Adrenal gland (tissue), 12 donors: ENCODE data around the gene IQCB1. TPM values are rescaled to one million over a fixed set of nuclear protein-coding genes. Genes with fewer than 3 reads are reported as not detected.
A peak's percentile ranks its signal among the peaks of the same experiment; 100 is the strongest.

ENCODE experiments used
- DNase-seq, 7 donors: peaks; one replicate each; pipeline ENCODE4 v3.0.0-alpha.2; 2019 to 2020
- H3K27ac ChIP-seq, 5 donors: fragments of 200-600 bp; sonication (generic) in 4 of 5; 1 replicate in 3 of 5; 2 replicates in 2 of 5; pipeline versions ENCODE4 v1.5.1 to v1.8.0; 2016 to 2020; ENCODE audit warnings: mild to moderate bottlenecking in 1 of 5
- H3K27me3 ChIP-seq: fragments of 200-600 bp; 2 replicates; pipeline ENCODE4 v1.8.0; 2021
- H3K36me3 ChIP-seq, 2 donors: fragments of 200-600 bp; replicated peaks in 1 of 2; 1 replicate in 1 of 2; 2 replicates in 1 of 2; pipeline versions ENCODE4 v1.5.1 to v1.8.0; 2018 to 2022
- H3K4me1 ChIP-seq, 2 donors: fragments of 200-600 bp; replicated peaks in 1 of 2; 1 replicate in 1 of 2; 2 replicates in 1 of 2; pipeline versions ENCODE4 v1.5.1 to v1.8.0; 2018 to 2021
- H3K4me3 ChIP-seq, 4 donors: fragments of 200-600 bp; sonication (generic) in 3 of 4; one replicate each; pipeline ENCODE4 v1.5.1; 2016 to 2018
- H3K9me3 ChIP-seq, 3 donors: fragments of 200-600 bp; sonication (generic) in 1 of 3; replicated peaks in 1 of 3; 1 replicate in 2 of 3; 2 replicates in 1 of 3; pipeline versions ENCODE4 v1.5.1 to v1.8.0; 2016 to 2021
- POLR2A ChIP-seq, 2 donors: fragments of 450-650 bp; IDR thresholded peaks; one replicate each; pipeline ENCODE4 v1.6.1; 2017; ENCODE audit warnings: antibody characterized with exemption in 2 of 2, mild to moderate bottlenecking in 2 of 2, moderate library complexity in 1 of 2
- WGBS, 4 donors: extraction: QIAGEN DNeasy Blood & Tissue Kit in 2 of 4; methylation state at CpG; one replicate each; pipeline versions ENCODE4 v1.1.5 to v1.1.7; 2013 to 2017; 5-methylcytosine and 5-hydroxymethylcytosine counted together
- intact Hi-C, 2 donors: fragments of 100-400 bp; cut with DNase I; formaldehyde crosslinking; loops; one replicate each; pipeline versions ENCODE4 v1.14.1 to v1.15.0; 2022 to 2023
- polyA plus RNA-seq, 3 donors: library from polyadenylated mRNA; stranded (reverse); fragments of 200-250 nt in 2 of 3; fragments of 350-450 nt in 1 of 3; fragmentation: Illumina TruSeq in 1 of 3; extraction: RNeasy Lipid Tissue Mini Kit (QIAGEN cat#74804) in 1 of 3; gene quantifications; one replicate each; pipeline ENCODE4 v1.2.3, GENCODE V29; 2013 to 2014
- total RNA-seq, 9 donors: library from RNA; depleted of rRNA in 4 of 9; stranded (reverse); fragments of >200 nt in 4 of 9; fragments of 120-200 nt in 1 of 9; fragmentation: NEBNext Ultra II Directional in 1 of 9; extraction: Animal tissue kit (Norgen Biotek cat#: 25700) in 1 of 9; gene quantifications; one replicate each; pipeline versions ENCODE4 v1.1.0 to v1.2.4, GENCODE V29; 2013 to 2023
- TF ChIP-seq, protein P1 (sequence below), 6 experiments: fragments of 450-650 bp in 4 of 6; fragments of 200-600 bp in 2 of 6; sonication (generic) in 1 of 6; IDR thresholded peaks; 1 replicate in 5 of 6; 2 replicates in 1 of 6; pipeline versions ENCODE4 v1.5.1 to v1.8.0; 2016 to 2021; ENCODE audit warnings: antibody characterized with exemption in 6 of 6, mild to moderate bottlenecking in 2 of 6, moderate library complexity in 1 of 6
- donor health status: healthy with polysubstance abuse.
- donor health status: Bipolar disorder and iron deficiency.
- donor health status: DM: yes; HTN: yes; CAD: no.
- donor health status: DM: no; HTN: no; CAD: no.
- donor health status: DM: no; HTN: no; CAD: no.
- donor health status: DM: yes; HTN: yes; CAD: no.

IQCB1 gene
- total and polyA plus RNA-seq, 12 donors: 6.5 to 22.9 (median 10.8) TPM

DNA sequence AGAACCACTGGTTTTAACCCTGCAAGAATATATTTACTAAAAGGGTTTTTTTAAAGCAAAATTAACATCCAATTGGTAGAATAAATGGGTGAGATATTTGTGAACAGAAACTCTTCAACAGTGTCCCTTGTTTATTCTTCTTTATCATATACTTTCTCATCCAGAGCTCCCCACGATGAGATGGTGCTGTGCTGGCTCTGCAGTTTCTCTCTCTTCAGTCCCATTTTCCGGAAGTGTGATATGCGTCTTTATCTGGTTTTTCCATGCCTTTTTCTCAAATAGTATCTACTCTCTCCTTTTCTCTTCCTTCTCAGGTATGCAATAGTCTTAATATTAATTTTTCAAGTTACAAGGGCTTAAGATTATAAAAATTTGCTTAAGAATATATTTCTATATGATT, 1.6 kb upstream of the IQCB1 start:
- no peaks in the 10 kb centered on the region for H3K27me3 ChIP-seq
- H3K36me3 ChIP-seq: peaks cover 0 to under 1% of the 10 kb centered on the region in 2 donors
- H3K9me3 ChIP-seq: no peaks in the 10 kb centered on the region
- TF ChIP-seq, protein P1, sequence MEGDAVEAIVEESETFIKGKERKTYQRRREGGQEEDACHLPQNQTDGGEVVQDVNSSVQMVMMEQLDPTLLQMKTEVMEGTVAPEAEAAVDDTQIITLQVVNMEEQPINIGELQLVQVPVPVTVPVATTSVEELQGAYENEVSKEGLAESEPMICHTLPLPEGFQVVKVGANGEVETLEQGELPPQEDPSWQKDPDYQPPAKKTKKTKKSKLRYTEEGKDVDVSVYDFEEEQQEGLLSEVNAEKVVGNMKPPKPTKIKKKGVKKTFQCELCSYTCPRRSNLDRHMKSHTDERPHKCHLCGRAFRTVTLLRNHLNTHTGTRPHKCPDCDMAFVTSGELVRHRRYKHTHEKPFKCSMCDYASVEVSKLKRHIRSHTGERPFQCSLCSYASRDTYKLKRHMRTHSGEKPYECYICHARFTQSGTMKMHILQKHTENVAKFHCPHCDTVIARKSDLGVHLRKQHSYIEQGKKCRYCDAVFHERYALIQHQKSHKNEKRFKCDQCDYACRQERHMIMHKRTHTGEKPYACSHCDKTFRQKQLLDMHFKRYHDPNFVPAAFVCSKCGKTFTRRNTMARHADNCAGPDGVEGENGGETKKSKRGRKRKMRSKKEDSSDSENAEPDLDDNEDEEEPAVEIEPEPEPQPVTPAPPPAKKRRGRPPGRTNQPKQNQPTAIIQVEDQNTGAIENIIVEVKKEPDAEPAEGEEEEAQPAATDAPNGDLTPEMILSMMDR (IDR thresholded peaks at IDR 0.05): no peak
- no peak for TF ChIP-seq POLR2A (IDR thresholded peaks at IDR 0.05)
- H3K4me3 ChIP-seq: peak overlapping the region in 1 of 4 donors; percentile 95
- 77 to 83% (median 82%) methylated on average over 3 of the region's 3 CpGs for WGBS, 4 donors
- no peak overlapping the region for H3K27ac ChIP-seq
- H3K4me1 ChIP-seq: peaks cover 0 to 10% of the 10 kb centered on the region in 2 donors
- intact Hi-C loops: no loop called here
- no peak for DNase-seq

DNA sequence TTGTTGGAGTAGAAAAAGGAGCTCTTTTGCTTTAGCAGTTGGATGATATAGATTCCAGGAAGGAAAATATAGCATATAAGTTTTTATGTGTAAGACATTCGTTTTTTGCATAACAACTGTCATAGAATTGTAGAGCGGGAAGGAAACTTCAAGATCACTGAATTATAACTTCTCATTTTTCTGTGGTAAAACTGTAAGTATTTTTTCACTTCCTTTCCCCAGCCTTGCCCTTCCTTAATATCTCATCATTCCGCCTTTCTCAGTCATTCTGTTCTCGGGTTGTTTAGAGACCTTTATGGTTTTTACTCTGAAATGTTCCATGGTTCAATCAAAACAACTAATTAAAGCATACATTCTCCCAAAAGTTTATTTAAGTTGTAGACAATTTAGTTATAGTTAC, 1.2 kb upstream of the IQCB1 start:
- peak overlapping the region in 2 of 4 donors; percentile 58 to 95 for H3K4me3 ChIP-seq
- WGBS, 4 donors: 58 to 72% (median 69%) methylated on average over 4 of the region's 4 CpGs
- DNase-seq: no peak
- H3K4me1 ChIP-seq: peaks cover 0 to 10% of the 10 kb centered on the region in 2 donors
- H3K36me3 ChIP-seq: peaks cover 0 to 5% of the 10 kb centered on the region in 2 donors
- H3K27me3 ChIP-seq: no peaks in the 10 kb centered on the region
- H3K9me3 ChIP-seq: no peaks in the 10 kb centered on the region
- TF ChIP-seq, protein P1 (IDR thresholded peaks at IDR 0.05): no peak
- TF ChIP-seq POLR2A (IDR thresholded peaks at IDR 0.05): no peak
- intact Hi-C loops: no loop called here
- H3K27ac ChIP-seq: no peak overlapping the region

DNA sequence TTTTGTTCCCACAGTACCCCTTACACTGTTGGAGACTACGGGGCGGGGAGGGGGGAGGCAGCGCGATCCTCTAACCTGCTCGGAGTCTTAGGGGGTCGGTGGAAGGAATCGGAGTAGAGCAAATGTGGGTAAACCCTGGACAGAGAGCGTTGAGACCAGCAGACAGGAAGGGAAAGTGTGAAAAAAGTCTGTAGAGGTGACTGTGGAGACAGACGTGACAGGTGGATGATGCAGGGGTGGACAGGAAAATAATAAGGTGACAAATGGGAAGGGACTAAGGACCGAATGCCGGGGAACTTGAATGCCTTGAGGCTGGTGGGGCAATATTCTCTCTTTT, 573 bp upstream of the IQCB1 start:
- Histone ChIP-seq H3K4me3 (peak overlapping the region in 3 of 4 donors; percentile 58 to 95 (median 65)), H3K36me3 (peaks cover 0 to 6% of the 10 kb centered on the region in 2 donors), H3K9me3 (no peaks in the 10 kb centered on the region), H3K4me1 (peaks cover 0 to 10% of the 10 kb centered on the region in 2 donors), H3K27ac (peak overlapping the region in 4 of 5 donors; percentile 63 to 87 (median 74)), H3K27me3 (no peaks in the 10 kb centered on the region)
- intact Hi-C loops: no loop called here
- 0 to 1% (median 0%) methylated on average over 11 of the region's 11 CpGs for WGBS, 4 donors
- TF ChIP-seq, protein P1 (IDR thresholded peaks at IDR 0.05): no peak
- TF ChIP-seq POLR2A (IDR thresholded peaks at IDR 0.05): no peak
- peak in 1 of 7 donors; percentile 55 for DNase-seq

DNA sequence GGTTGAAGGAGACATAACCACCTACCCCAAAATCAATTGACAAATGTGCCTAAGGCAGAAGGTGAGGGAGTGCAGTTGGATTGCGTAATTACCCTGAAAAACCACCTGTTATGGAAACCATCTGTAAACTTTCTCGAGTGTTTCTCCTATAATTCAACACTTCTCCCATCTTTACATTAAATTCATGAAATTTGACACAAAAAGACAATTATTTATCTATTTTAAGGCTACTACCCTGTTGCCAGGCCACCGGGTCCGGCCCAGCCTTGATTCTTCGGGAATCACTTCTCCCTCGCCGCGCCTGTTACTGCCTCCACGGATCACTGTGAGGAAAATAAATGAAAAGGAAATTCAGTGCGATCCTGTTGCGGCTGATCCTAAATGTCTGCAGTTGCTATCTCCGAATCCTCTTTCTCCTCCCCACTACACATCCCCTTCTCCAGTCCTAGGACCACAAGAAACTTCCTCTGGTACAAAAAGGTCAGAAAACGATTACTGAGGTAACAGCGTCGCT, 646 bp downstream of the IQCB1 start:
- peaks cover 0 to 6% of the 10 kb centered on the region in 2 donors for H3K36me3 ChIP-seq
- TF ChIP-seq, protein P1 (IDR thresholded peaks at IDR 0.05): no peak
- TF ChIP-seq POLR2A (IDR thresholded peaks at IDR 0.05): no peak
- DNase-seq: peak in 4 of 7 donors; percentile 21 to 30 (median 28)
- peak overlapping the region; percentile 54 to 95 (median 69) for H3K4me3 ChIP-seq
- 9 to 14% (median 12%) methylated on average over 15 of the region's 15 CpGs for WGBS, 4 donors
- H3K4me1 ChIP-seq: peaks cover 0 to 10% of the 10 kb centered on the region in 2 donors
- H3K27ac ChIP-seq: peak overlapping the region in 4 of 5 donors; percentile 22 to 87 (median 74)
- intact Hi-C loops: no loop called here
- no peaks in the 10 kb centered on the region for H3K27me3 ChIP-seq
- no peaks in the 10 kb centered on the region for H3K9me3 ChIP-seq
